ENCODE measurements around the gene ZNF664.

DNA sequence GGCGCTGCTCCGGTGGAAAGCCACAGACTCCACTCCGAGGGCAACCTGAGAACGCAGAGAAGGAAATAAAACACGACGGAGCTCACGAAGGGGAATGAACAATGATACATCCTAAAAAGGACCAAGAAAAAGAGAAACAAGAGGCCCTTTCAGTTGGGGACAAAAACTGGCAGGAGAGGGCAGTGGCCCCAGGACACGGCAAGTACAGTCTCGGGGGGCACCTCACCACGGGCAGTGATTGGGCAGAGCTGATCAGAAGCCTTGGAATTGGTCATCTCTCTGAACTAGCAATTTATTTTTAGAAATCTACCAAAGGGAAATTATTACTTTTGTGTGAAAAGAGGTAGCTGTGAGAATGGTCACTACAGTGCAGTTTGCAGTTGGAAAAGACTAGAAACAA lies 28.3 kb upstream of the ZNF664 start:
- TF ChIP-seq CTCF (IDR thresholded peaks at IDR 0.05) (no peak), POLR2A (IDR thresholded peaks at IDR 0.05) (no peak)

Data from tibial nerve (tissue), 3 donors.